Measurements from ENCODE around the gene DEFB112.

Gene DEFB112, protein sequence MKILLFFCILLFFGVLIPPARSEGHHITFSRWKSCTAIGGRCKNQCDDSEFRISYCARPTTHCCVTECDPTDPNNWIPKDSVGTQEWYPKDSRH

DNA sequence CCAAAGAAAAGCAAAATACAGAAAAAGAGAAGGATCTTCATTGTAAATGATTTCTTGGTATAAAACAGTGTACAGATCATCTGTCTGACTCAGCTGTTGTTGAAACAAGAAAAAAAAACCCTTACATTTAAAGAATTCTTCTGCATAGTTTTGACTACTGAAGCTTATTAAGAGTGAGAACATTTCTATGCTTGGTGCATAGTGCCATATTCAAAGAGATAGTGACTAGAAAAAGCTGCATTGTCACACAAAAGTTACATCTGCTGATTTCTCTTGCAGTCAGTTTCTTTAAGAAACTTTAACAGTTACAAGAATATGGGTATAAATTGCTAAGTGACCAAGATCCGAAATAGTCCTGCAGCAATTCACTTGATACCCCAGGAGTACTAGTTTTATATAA lies at the start of gene DEFB112:
Gene DEFB112, minus strand, starts transcription at position 101 of the 400 bp plus-strand sequence. Its CDS starts 60 bp downstream, at position 41.
- DNase-seq = no peak

DNA sequence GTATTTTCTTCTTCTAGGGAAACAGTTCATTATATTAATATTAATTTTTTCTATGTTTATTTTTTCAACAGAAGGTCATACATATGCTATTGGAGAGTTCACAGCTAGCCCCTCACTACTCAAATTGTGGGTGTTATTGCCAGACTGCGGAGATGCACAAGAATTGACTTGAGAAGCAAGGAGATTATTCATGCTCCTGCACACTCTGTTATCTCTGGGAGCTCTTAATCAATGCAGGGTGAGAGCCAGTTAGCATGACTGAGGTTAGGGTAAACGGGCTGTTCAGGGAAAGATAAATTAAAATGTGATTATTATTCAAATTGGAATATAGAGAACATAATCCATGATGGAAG lies 48.9 kb upstream of the DEFB112 start:
- DNase-seq = no peak

DNA sequence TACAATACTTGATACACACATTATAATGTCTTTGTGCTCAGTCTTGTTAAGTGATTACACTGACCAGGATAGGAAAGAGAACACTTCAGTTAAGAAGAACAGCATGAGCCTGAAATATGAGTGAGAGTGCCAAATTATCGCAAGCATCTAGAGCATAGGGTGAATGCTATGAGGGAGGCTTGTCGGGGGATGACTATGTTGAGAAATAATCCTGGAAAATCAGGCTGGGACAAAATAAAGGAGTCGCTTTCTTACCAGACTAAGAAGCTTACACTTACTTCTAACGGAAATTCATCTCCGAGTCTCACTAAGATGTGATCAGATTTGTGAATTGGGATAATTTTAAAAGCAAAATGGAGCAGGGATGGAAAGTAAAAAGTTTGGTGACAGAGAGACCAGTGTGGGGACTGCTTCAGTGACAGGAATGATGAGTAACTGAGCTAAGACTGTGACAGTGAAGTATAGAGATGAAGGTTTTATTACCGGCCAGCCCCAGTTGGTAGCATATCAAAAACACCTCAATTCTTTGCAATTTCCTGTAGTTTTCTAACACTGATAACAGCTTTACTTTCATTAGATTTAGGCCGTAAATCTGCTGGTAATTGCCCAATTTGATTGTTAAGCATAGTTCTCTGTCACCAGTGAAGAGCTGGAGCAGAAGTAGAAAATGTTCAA lies 48.4 kb upstream of the DEFB112 start:
- DNase-seq = no peak

DNA sequence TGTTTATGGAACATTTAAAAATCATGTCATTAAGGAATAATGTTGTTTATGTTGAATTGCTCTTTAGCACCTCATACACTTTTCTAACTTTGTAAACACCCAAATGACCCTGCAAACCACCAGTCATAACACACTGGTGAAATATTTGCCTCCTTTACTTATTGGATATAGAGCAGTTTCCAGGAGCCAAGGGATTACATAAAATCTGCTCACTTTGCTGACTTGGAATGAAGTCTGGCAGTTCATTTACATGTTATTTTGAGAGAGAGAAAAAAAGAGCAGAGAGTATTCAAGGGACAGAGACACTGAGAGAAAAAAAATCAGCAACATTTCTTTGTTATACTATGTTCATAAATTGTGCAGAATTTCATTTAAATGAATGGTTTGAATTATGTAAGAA lies 46.6 kb upstream of the DEFB112 start:
- DNase-seq = no peak

DNA sequence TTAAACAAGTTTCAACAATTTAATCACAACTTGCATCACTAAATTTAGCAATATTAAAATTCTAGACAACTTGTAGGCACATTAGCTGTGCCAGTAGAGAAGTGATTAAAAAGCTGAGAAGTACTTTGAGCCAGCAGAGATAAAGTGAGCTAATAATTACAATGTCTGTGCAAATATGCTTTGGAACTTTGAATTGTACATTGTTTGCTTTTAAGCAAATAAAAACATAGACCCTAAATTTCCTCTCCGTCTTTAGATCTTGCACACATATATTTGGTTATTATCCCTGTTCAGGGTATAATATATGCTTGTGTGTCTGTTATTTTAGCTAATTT lies 44.2 kb upstream of the DEFB112 start:
- no peak for DNase-seq

DNA sequence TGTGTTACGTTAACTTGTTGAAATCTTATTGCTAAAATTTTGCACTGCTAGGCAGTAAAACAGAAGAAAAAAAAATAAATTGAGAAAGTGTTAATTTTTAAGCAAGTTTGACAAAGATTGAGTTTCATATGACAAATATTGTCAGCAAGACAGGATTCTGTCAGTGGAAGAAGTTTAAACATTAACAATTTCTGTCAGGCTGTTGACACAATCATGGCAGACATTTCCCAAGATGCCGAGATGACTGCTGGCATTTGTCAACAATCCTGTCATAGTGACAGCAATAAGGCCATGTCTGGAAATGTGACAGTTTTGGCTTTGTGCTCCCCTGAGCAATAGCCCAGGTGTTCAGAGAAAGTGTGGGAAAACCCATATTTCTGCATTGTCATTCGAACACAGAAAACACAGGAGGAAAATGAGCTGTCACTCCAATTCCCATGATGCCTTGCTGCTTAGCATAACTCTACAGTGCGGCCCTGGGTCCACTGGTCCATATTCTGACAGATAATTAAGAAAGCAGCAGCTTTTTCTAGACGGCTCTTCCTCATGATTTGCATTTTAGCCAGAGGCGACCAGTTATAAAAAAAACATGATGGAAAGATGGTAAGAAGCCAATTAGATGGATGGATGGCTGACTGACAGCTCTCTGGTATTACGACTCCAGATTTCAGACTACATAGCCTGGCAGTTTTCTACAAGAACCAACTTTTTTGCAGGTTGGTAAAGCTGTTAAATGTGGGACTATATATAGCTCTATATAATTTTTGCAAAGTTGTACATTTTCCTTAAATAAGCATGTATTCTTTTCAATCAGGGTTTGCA lies 43.6 kb upstream of the DEFB112 start:
- no peak for DNase-seq

DNA sequence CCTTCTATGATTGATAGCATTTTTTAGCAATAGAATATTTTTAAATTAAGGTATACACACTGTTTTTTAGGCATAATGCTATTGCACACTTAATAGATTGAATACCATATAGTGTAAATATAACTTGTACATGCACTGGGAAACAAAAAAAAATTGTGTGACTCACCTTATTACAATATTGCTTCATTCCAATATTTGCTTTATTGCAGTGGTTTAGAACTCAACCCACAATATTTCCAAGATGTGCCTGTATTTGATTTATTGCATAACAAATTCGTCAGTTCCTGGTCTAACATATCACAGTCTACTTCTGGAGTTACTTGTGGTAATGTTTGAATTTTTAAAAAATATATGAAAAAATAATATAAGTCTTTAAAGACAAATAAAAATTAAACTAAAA lies 41.9 kb upstream of the DEFB112 start:
- no peak for DNase-seq

DNA sequence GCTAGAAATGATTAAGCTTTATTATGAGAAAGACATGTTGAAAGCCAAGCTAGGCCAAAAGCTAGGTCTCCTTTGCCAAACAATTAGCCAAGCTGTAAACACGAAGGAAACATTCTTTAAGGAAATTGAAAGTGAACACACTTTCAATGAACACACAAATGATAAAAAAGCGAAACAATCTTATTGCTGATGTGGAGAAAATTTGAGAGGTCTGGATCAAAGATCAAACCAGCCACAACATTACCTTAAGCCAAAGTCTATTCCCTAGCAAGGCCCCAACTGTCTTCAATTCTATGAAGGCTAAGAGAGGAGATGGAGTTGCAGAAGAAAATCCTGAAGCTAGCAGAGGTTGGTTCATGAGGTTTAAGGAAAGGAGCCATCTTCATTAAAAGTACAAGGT lies 40.2 kb upstream of the DEFB112 start:
- DNase-seq = no peak

DNA sequence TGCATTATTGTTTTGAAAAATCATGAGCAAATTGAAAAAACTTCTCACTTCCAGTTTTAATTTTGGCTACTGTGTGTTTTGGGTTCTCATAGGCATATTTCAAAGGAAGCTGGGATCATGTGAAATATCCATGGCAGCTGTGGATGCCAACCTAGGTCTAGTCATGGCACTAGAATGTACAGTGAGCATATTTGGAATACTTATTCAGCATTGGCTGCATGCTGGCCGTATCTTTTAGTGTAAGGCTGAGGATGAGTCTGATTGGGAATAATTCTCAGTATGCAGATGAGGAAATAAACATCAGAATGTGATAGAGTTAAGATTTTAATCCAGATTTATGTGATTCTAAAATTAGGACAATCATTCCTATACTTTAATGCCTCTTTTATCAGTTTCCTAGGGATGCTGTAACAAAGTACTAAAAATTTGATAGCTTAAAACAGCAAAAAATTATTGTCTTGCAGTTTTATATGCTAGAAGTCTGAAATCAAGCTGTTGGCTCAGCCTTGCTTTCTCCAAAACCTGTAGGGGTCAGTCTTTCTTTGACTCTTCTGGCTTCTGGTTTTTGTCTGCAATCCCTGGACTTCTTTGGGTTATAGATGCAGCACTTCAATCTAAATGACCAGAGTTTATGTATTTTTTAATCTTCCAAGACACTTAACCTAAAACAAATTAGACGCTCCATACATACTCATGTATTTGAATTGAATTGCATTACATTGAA lies 37.7 kb upstream of the DEFB112 start:
- DNase-seq = no peak

DNA sequence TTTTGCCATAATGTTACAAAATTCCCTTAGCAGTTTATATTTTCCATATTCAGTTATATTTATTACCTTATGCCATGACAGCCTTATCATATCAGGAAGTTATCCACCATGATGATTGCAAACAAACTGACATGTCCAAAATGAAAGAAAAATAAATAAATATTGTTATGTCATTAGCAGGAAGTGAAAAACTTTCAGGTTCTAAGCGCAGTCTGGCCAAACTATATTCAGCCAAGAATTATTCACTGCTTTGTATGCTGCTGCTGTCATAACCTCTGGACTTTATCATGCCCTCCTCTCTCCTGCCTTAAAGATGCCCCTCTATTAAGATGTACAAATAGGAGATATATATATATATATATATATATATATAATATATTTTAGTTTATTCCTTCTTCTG lies 27.7 kb upstream of the DEFB112 start:
- no peak for DNase-seq

DNA sequence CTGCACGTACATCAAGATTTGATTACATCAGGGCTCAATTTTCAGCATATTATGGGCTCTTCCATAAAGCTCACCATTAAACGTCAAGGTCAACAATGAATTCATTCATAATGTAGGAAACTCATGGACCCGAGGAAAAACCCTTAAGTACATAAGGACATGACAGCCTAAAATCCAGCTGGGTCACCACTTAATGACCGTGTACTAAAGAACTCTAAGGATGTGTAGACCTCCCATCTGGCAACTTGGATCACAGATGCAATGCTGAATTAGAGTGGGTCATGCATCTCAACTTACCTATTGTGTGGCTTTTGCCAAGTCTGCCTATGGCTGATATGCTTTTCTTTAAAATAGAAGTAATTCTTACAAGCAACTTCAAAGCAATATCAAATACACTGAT lies 26.7 kb upstream of the DEFB112 start:
- DNase-seq = no peak

DNA sequence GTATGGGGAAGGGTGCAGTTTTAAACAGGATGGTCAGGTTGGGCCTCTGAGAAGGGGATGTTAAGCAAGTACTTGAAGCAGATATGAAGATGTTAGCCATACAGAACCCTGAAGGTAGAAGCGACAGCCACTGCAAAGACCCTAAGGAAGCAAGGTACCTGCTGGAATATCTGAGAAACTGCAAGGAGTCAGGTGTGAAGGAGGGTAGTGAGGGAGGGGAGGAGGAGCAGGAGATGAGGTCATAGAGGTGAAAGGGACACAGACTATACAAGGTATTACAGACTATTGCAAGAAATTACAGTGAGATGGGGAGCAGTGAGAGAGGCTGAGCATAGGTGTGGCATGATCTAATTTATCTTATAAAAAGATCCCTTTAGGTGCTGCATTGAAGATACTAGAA lies 22.2 kb upstream of the DEFB112 start:
- no peak for DNase-seq

DNA sequence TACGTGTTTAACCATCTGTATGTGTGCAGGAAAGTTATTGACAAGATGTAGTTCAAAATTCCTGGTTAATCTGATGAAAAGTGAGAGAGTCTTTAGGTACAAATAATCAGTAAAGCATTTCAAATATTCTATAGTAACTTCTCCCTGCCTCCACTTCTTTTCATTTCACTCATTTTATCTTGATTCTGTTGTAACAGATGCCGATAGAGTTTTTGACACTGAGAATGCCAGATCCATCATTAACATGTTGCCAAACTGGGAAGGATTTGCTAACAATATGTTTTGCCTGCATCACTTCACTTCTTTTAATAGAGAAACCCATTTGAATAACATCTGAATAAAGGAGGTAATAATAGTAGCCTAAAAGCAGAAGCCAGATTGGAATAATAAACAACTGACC lies 20.4 kb upstream of the DEFB112 start:
- DNase-seq = no peak

DNA sequence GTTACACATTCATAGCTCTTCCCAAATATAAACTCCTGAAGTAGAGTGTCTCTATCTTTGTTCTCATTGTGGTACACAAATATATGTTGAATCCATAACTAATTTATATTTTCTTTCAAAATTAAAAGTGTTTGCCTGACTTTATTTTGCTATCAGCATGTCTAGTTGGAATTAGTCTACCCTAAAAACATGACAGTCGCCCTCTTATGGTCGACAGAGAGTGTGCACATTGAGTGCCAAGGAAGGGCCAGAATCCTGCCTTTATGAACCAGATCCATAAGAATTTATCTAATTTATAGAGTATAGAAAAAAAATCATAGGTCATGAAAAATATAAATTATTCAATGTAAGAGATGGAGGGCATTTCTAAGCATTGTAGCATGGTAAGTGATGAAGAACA lies 12.3 kb upstream of the DEFB112 start:
- DNase-seq = peak; percentile 17

DNA sequence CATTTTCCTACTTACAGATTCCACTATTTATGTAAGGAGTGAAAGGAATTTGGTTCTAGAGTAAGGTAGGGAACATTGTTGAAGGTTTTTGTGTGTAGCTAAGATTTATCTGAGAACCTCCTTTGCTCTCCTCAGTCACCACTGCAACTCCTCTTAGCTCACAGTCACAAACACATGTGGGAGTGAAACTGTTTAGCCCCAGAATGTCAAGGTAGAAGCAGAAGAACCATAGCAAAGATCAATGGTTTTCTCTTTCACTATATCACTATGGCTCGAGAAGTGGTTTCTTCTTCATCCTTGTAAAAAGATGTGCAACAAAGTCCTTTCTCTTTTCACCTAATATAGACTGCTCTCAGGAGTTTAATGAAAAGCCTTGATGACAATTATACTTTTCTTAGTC lies 6.5 kb upstream of the DEFB112 start:
- DNase-seq = no peak

DNA sequence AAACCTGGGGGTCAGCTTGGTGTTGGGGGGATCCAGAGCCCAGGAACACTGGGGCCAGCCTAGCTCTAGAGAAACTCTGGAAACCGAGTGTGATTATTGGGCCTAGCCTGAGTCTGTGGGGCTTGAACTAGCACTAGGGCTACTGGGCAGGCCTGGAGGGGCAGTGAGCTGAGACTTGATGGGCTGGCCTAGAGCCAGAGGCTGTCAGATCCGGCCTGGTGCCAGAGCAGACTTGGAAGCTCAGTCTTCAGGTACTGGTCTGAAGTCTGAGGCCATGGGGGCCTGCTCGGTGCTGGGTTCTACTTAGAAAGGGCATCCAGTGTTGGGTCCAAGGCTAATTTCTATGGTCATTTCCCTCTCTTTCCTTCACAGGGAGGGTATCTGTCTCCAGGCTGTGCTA lies 2.7 kb downstream of the DEFB112 start:
- no peak for DNase-seq

DNA sequence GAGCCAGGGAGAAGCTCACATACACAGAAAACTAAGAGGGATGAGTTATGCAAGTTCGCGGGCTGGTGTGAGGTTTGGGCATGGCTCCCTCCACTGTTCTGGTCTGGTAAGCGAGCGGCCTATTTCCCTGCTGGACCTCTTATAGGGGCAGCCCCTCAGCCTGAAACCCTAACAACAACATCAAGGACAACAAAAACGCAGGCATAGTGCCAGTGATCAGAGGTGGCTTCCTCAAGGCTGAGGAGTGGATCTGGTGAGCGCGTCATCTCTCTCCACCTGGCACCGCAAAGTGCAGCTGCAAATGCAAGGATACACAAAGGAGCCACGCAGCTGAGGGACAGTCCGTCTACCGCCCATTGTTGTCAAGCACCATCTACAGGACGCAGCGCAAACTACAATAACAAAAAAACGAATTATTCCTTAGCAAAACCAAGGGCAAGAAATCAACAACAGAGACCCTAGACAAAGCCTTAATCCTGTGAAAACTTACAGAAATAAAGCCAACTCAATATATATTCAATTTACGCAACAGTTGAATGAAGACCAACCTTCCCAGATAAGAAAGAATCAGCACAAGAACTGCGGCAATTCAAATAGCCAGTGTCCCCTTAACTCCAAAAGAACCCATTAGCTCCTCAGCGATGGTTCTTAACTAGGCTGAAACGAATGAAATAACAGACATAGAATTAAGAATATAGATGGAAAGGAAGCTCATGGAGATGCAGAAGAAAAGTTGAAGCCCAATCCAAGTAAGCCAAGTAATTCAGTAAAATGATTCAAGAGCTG lies 18.8 kb downstream of the DEFB112 start:
- DNase-seq = peak; percentile 57

DNA sequence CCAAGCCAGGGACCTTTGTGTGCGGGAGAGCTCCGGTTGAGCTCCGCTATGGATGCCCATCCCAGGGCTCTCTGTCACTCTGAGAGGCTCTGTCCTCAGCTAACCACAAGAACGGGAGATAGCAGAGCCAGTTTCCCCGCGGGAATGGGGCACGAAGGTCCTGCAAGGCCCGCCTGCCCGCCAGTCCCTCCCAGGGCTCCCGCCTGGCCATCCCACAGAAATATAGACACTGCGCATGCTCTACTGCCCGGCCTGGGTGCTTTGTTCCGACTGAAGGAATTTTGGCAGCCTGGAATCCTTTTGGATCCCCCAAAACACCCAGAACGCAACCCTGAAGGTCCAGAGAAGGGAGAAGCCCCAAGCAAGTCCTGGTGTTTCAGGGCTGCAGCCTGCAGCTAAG lies 19.4 kb downstream of the DEFB112 start:
- DNase-seq = no peak

DNA sequence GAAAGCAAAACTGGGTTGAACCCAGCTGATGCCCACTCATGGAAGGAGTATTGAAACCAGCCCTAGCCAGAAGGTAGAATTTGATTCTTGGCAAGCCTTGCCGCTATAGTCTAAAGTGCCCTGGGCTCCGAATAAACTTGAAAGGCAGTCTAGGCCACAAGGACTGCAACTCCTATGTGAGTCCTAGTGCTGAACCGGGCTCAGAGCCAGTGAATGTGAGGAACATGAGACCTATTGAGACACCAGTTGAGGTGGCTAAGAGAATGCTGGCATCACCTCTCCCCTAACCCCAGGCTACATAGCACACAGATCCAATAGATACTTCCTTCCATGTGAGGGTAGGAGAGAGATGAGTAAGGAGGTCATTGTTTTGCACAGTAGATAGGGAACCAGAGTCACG lies 24.5 kb downstream of the DEFB112 start:
- DNase-seq = no peak

DNA sequence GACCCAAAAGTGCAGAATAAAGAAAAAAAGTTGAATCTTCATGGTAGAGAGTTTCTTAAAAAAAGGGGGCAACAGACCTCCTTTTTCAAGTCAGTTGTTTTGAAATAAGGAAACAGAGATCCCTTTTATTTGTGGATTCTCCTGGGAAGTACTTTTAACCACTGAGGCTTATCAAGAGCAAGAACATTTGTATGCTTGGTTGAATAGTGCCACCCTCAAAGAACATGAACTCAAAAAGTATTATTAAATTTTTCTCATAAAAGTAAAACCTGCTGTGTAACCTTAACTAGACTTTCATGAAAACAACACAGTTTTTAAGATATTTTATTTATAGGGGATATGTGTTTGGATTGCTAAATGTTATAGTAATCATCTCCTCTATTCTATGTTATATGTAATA lies 27.8 kb downstream of the DEFB112 start, which contains the start of gene DEFB110:
Gene DEFB110, minus strand, starts transcription at position 101 of the 400 bp plus-strand sequence. Its CDS starts 59 bp downstream, at position 42.
- no peak for DNase-seq

DNA sequence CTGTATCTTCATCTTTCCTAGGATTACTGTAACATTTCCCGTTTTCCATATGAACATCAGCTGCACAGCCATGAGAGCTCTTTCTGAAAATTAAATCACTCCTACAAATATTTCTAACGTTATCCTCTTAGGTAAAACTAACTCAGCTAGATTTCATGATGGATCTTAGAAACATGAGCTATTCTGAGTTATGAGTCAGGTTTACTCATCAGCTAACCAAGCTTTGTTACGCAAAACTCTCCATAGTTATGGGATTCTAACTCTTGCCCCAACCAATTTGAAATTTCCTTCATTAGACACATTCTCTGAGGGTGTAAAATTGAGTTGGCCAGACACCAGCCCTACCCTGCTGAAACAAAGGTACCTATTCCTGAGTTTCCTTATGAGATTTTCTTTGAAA lies 41.9 kb downstream of the DEFB112 start:
- DNase-seq = no peak

DNA sequence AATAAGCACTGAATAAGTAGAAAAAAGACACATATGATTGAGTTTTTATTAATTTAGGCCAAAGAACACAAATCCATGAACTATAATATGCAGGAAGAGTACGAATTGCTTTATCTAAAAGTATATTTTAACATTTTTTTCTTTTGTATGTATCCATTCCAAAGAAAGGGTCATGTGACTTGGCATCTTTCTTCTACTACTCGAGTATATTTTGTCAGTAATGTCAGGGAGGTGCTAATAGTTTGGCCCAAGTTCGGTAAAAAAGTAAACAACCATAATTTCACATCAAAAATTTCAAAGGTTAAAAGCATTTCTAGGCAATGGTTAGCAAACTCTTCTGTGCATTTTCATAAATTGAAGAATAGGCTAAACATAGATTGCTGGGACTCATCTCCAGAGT lies 46.6 kb downstream of the DEFB112 start:
- DNase-seq = no peak

DNA sequence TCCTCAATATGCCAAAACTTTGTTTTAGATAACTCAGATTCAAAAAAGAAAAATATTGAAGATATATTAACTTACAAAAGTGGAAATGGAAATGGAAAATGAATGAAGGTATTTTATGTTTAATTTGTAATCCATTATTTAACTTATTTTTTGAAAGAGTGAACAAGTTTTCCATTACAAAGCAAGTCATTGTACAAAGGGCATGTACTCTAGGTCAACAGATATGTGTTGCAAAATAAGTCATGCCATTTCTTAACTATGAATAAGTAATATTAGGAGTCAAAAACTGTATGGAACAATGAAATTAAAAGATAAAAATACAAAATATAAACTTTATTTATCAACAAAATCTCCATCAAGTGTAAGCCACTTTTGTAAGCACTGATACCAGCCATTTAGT lies 54.5 kb downstream of the DEFB112 start:
- no peak for DNase-seq

Measured in hematopoietic multipotent progenitor cell treated with erythropoietin and hydrocortisone succinate and interleukin-3 and kit ligand, for 4 days (in vitro differentiated cells).